ENCODE results near the gene ZMYND11.
"Not testable (repeated sequence)": the region's sequence is repeated elsewhere in the genome, so short reads cannot be mapped to it uniquely, and the experiment has no call there.

Gene ZMYND11

GRCh38 chr10:260819-261429, 125.7 kb downstream of the ZMYND11 start:
- DNase-seq: no peak

- DNase-seq: not testable (repeated sequence)
Measured at GRCh38 chr10:264160-265073, 129.2 kb downstream of the ZMYND11 start.

GRCh38 chr10:265074-265440, 129.8 kb downstream of the ZMYND11 start:
- DNase-seq: not testable (repeated sequence)

- not testable (repeated sequence) for DNase-seq
Measured at GRCh38 chr10:265816-266588, 130.7 kb downstream of the ZMYND11 start.

- DNase-seq: no peak
Measured at GRCh38 chr10:266974-267425, 131.7 kb downstream of the ZMYND11 start.

GRCh38 chr10:267705-268104, 132.4 kb downstream of the ZMYND11 start:
- DNase-seq: no peak

- DNase-seq: no peak
Measured at GRCh38 chr10:269440-270074, 134.3 kb downstream of the ZMYND11 start.

- DNase-seq: no peak
Measured at GRCh38 chr10:271201-271600, 135.9 kb downstream of the ZMYND11 start.

GRCh38 chr10:271722-272121, 136.5 kb downstream of the ZMYND11 start:
- DNase-seq: no peak

- no peak for DNase-seq
Measured at GRCh38 chr10:273088-273487, 137.8 kb downstream of the ZMYND11 start.

GRCh38 chr10:274866-275265, 139.6 kb downstream of the ZMYND11 start:
- no peak for DNase-seq

GRCh38 chr10:275680-276079, 140.4 kb downstream of the ZMYND11 start:
- DNase-seq: no peak

- DNase-seq: no peak
Measured at GRCh38 chr10:277963-278362, 142.7 kb downstream of the ZMYND11 start.

GRCh38 chr10:278707-279106, 143.5 kb downstream of the ZMYND11 start:
- no peak for DNase-seq

GRCh38 chr10:279232-279631, 144.0 kb downstream of the ZMYND11 start:
- no peak for DNase-seq

GRCh38 chr10:279655-280054, 144.4 kb downstream of the ZMYND11 start:
- DNase-seq: no peak

GRCh38 chr10:282294-283139, 147.3 kb downstream of the ZMYND11 start:
- no peak for DNase-seq

- no peak for DNase-seq
Measured at GRCh38 chr10:283140-283479, 147.9 kb downstream of the ZMYND11 start.

- DNase-seq: no peak
Measured at GRCh38 chr10:283916-284356, 148.7 kb downstream of the ZMYND11 start.

- DNase-seq: no peak
Measured at GRCh38 chr10:285216-285615, 150.0 kb downstream of the ZMYND11 start.

- no peak for DNase-seq
Measured at GRCh38 chr10:287026-287709, 151.9 kb downstream of the ZMYND11 start.
